NCI-H2196 (cell line): Measurements from ENCODE around the gene RRAGC.

Source experiments
- DNase-seq: peaks from one replicate; lab custom pipeline; 2025; ENCODE audit not compliant: unreplicated experiment; lab: John Stamatoyannopoulos, UW

The RRAGC gene

GRCh38 chr1:38859561-38860453 lies at the start of gene RRAGC:
Gene RRAGC, minus strand, starts transcription at chr1:38859772. Its CDS starts 126 bp downstream, at chr1:38859646.
- DNase-seq: peak; percentile 97

- no peak for DNase-seq
These were observed 49.2 kb upstream of the RRAGC start for GRCh38 chr1:38908821-38909220.

GRCh38 chr1:38905985-38906384 lies 46.4 kb upstream of the RRAGC start:
- no peak for DNase-seq

- no peak for DNase-seq
These were observed 40.0 kb upstream of the RRAGC start for GRCh38 chr1:38899560-38899959.

GRCh38 chr1:38898653-38899230 lies 39.2 kb upstream of the RRAGC start:
- DNase-seq: no peak

- no peak for DNase-seq
These were observed 36.6 kb upstream of the RRAGC start for GRCh38 chr1:38896169-38896568.

- no peak for DNase-seq
These were observed 33.4 kb upstream of the RRAGC start for GRCh38 chr1:38892976-38893375.

GRCh38 chr1:38891753-38892152 lies 32.2 kb upstream of the RRAGC start:
- DNase-seq: no peak

GRCh38 chr1:38889589-38889988 lies 30.0 kb upstream of the RRAGC start:
- DNase-seq: no peak

GRCh38 chr1:38888423-38889333 lies 29.1 kb upstream of the RRAGC start:
- no peak for DNase-seq

- no peak for DNase-seq
These were observed 25.5 kb upstream of the RRAGC start for GRCh38 chr1:38885092-38885491.

- DNase-seq: no peak
These were observed 21.9 kb upstream of the RRAGC start, which contains the start of gene GJA9 for GRCh38 chr1:38881487-38881886. Gene GJA9, minus strand, starts transcription at chr1:38881587. Its CDS starts 5,489 bp downstream, at chr1:38876098.

GRCh38 chr1:38875811-38876210 lies 16.2 kb upstream of the RRAGC start:
- DNase-seq: no peak

- DNase-seq: peak; percentile 93
These were observed 13.7 kb upstream of the RRAGC start, which contains the start of gene MYCBP for GRCh38 chr1:38873027-38873969. Gene MYCBP, minus strand, starts transcription at chr1:38873348. Its CDS starts 43 bp downstream, at chr1:38873305.

- DNase-seq: no peak
These were observed 12.9 kb upstream of the RRAGC start for GRCh38 chr1:38872401-38873026.

- DNase-seq: no peak
These were observed 11.4 kb upstream of the RRAGC start for GRCh38 chr1:38870996-38871395.

- DNase-seq: no peak
These were observed 7.6 kb upstream of the RRAGC start for GRCh38 chr1:38867208-38867607.

GRCh38 chr1:38865112-38865715 lies 5.6 kb upstream of the RRAGC start:
- no peak for DNase-seq

GRCh38 chr1:38860454-38860795 lies 853 bp upstream of the RRAGC start:
- DNase-seq: no peak
